Neural crest cell (in vitro differentiated cells): ENCODE data around the gene TRIM63. TPM values are rescaled to one million over a fixed set of nuclear protein-coding genes. Genes with fewer than 3 reads are reported as not detected.

Experiments
- DNase-seq: peaks from one replicate; pipeline ENCODE4 v3.0.0; 2021; ENCODE audit warnings: low read depth, mixed read lengths, low spot score
- H3K27ac Mint-ChIP-seq: one replicate; pipeline ENCODE4 v1.8.0; 2021; ENCODE audit warnings: mild to moderate bottlenecking, mixed read lengths; ENCODE audit not compliant: unreplicated experiment
- H3K27me3 Mint-ChIP-seq: 2 replicates; pipeline ENCODE4 v1.8.0; 2021; ENCODE audit warnings: low read depth, mild to moderate bottlenecking, mixed read lengths
- H3K36me3 Mint-ChIP-seq: 2 replicates; pipeline ENCODE4 v1.8.0; 2021; ENCODE audit warnings: low read depth, mild to moderate bottlenecking, mixed read lengths
- H3K4me1 Mint-ChIP-seq: 2 replicates; pipeline ENCODE4 v1.8.0; 2021; ENCODE audit warnings: mixed read lengths
- H3K4me3 Mint-ChIP-seq: one replicate; pipeline ENCODE4 v1.8.0; 2021; ENCODE audit warnings: mild to moderate bottlenecking, mixed read lengths
- H3K9me3 Mint-ChIP-seq: 2 replicates; pipeline ENCODE4 v1.8.0; 2021; ENCODE audit warnings: mixed read lengths
- CTCF ChIP-seq: fragments of 200-600 bp; sonication (generic); conservative IDR thresholded peaks from 2 replicates; pipeline ENCODE4 v1.5.0; 2021; ENCODE audit warnings: antibody characterized with exemption, mild to moderate bottlenecking
- total RNA-seq: library from RNA; stranded (reverse); gene quantifications from 2 replicates; pipeline ENCODE4 v1.2.1, GENCODE V29; 2021

TRIM63 gene
- total RNA-seq, 1 donor from 2014 or later, result not detected

GRCh38 chr1:26044971-26045721 is 22.3 kb downstream of the TRIM63 start:
- DNase-seq, result no peak
- Mint-ChIP-seq H3K4me3 (no peak overlapping the region), H3K36me3 (no peaks in the 10 kb centered on the region), H3K27me3 (peaks cover 75% of the 10 kb centered on the region), H3K9me3 (no peaks in the 10 kb centered on the region), H3K27ac (no peak overlapping the region), H3K4me1 (peaks cover 4% of the 10 kb centered on the region)
- TF ChIP-seq CTCF, result no peak

- Mint-ChIP-seq H3K4me3 (no peak overlapping the region), H3K27me3 (peaks cover 68% of the 10 kb centered on the region), H3K9me3 (no peaks in the 10 kb centered on the region), H3K27ac (no peak overlapping the region), H3K36me3 (no peaks in the 10 kb centered on the region), H3K4me1 (peaks cover 4% of the 10 kb centered on the region)
- TF ChIP-seq CTCF, result no peak
- DNase-seq, result no peak
These were observed 23.0 kb downstream of the TRIM63 start for GRCh38 chr1:26044414-26044813.

- Mint-ChIP-seq H3K9me3 (no peaks in the 10 kb centered on the region), H3K27me3 (peaks cover 62% of the 10 kb centered on the region)
These were observed 23.7 kb downstream of the TRIM63 start for GRCh38 chr1:26043765-26044164.

GRCh38 chr1:26041978-26042377 is 25.5 kb downstream of the TRIM63 start:
- Mint-ChIP-seq H3K9me3 (no peaks in the 10 kb centered on the region), H3K36me3 (no peaks in the 10 kb centered on the region), H3K4me1 (peaks cover 4% of the 10 kb centered on the region), H3K27me3 (peaks cover 44% of the 10 kb centered on the region), H3K27ac (no peak overlapping the region), H3K4me3 (no peak overlapping the region)
- no peak for DNase-seq
- TF ChIP-seq CTCF, result no peak

More at GRCh38 chr1:26043765-26044164, 23.7 kb downstream of the TRIM63 start:
- no peak for TF ChIP-seq CTCF
- DNase-seq, result no peak
- Mint-ChIP-seq H3K4me3 (no peak overlapping the region), H3K4me1 (peaks cover 4% of the 10 kb centered on the region), H3K27ac (no peak overlapping the region), H3K36me3 (no peaks in the 10 kb centered on the region)

- peaks cover 38% of the 10 kb centered on the region for H3K27me3 Mint-ChIP-seq
- no peaks in the 10 kb centered on the region for H3K9me3 Mint-ChIP-seq
- H3K27ac Mint-ChIP-seq, result no peak overlapping the region
- no peak overlapping the region for H3K4me3 Mint-ChIP-seq
- no peak for TF ChIP-seq CTCF
- H3K4me1 Mint-ChIP-seq, result peaks cover 4% of the 10 kb centered on the region
- DNase-seq, result no peak
- no peaks in the 10 kb centered on the region for H3K36me3 Mint-ChIP-seq
These were observed 26.0 kb downstream of the TRIM63 start for GRCh38 chr1:26041401-26041800.
